Measurements from ENCODE around the gene OR8K5.

The OR8K5 gene

GRCh38 chr11:56160217-56160616 is at the start of gene OR8K5:
Gene OR8K5, minus strand, starts transcription at chr11:56160317. Its CDS starts 0 bp downstream, at chr11:56160317.
- no peaks in the 10 kb centered on the region for H3K36me3 ChIP-seq (ENCODE audit: insufficient read depth)
- TF ChIP-seq, protein P1, sequence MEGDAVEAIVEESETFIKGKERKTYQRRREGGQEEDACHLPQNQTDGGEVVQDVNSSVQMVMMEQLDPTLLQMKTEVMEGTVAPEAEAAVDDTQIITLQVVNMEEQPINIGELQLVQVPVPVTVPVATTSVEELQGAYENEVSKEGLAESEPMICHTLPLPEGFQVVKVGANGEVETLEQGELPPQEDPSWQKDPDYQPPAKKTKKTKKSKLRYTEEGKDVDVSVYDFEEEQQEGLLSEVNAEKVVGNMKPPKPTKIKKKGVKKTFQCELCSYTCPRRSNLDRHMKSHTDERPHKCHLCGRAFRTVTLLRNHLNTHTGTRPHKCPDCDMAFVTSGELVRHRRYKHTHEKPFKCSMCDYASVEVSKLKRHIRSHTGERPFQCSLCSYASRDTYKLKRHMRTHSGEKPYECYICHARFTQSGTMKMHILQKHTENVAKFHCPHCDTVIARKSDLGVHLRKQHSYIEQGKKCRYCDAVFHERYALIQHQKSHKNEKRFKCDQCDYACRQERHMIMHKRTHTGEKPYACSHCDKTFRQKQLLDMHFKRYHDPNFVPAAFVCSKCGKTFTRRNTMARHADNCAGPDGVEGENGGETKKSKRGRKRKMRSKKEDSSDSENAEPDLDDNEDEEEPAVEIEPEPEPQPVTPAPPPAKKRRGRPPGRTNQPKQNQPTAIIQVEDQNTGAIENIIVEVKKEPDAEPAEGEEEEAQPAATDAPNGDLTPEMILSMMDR (conservative IDR thresholded peaks at IDR 0.05; ENCODE audit: low read depth, low read length) = no peak
- no peak within 1 kb of the TSS for H3K4me2 ChIP-seq
- H3K27me3 ChIP-seq (ENCODE audit: insufficient read depth, low read depth) = no peaks in the 10 kb centered on the region
- H3K4me3 ChIP-seq (IDR thresholded peaks at IDR 0.05; ENCODE audit: insufficient read depth, low read depth, low read length) = no peak within 1 kb of the TSS
- no peaks in the 10 kb centered on the region for H3K4me1 ChIP-seq (ENCODE audit: low read depth, poor library complexity, severe bottlenecking)
- no peaks in the 10 kb centered on the region for H4K20me1 ChIP-seq (ENCODE audit: insufficient read depth)
- H2AFZ ChIP-seq (ENCODE audit: low read depth) = no peak within 1 kb of the TSS
- no peak within 1 kb of the TSS for H3K9ac ChIP-seq
- H3K27ac ChIP-seq = no peak within 1 kb of the TSS
- no peaks in the 10 kb centered on the region for H3K79me2 ChIP-seq (ENCODE audit: insufficient read depth, low read depth)

- Histone ChIP-seq H3K36me3 (ENCODE audit: insufficient read depth) (no peaks in the 10 kb centered on the region; the same call in 1 of the 2 replicates), H3K27ac (no peak overlapping the region), H3K27me3 (ENCODE audit: insufficient read depth, low read depth) (no peaks in the 10 kb centered on the region), H4K20me1 (ENCODE audit: insufficient read depth) (no peaks in the 10 kb centered on the region), H3K79me2 (ENCODE audit: insufficient read depth, low read depth) (no peaks in the 10 kb centered on the region), H3K9ac (no peak overlapping the region), H3K4me3 (IDR thresholded peaks at IDR 0.05; ENCODE audit: insufficient read depth, low read depth, low read length) (no peak overlapping the region), H3K4me1 (ENCODE audit: low read depth, poor library complexity, severe bottlenecking) (no peaks in the 10 kb centered on the region), H2AFZ (ENCODE audit: low read depth) (no peak overlapping the region), H3K4me2 (no peak overlapping the region)
- TF ChIP-seq, protein P1 (conservative IDR thresholded peaks at IDR 0.05; ENCODE audit: low read depth, low read length) = no peak
Observed at GRCh38 chr11:56207790-56208189, 47.7 kb upstream of the OR8K5 start.

DNA sequence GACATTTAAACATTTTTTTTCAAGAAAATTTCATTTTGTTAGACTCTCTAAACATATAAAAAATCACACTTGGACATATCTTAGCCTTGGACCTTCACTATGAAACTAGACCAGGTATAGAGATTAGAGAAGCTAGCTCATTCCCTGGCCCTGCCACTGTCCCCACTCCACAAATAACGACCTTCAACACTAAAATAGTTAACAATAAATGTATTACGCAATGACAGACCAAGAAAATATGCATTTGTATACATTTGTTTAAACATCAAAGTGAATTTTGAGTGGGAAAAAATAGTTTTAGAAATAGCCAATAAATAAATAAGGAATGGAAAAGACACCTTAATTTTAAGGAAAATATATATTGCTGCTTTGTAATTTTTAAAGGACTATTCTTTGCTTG is 37.2 kb upstream of the OR8K5 start:
- Histone ChIP-seq H3K4me3 (IDR thresholded peaks at IDR 0.05; ENCODE audit: insufficient read depth, low read depth, low read length) (no peak overlapping the region), H3K4me2 (no peak overlapping the region)

GRCh38 chr11:56196705-56197104 is 36.6 kb upstream of the OR8K5 start:
- Histone ChIP-seq H3K36me3 (ENCODE audit: insufficient read depth) (no peaks in the 10 kb centered on the region), H3K4me2 (no peak overlapping the region), H3K79me2 (ENCODE audit: insufficient read depth, low read depth) (no peaks in the 10 kb centered on the region), H3K4me3 (IDR thresholded peaks at IDR 0.05; ENCODE audit: insufficient read depth, low read depth, low read length) (no peak overlapping the region), H3K27me3 (ENCODE audit: insufficient read depth, low read depth) (no peaks in the 10 kb centered on the region), H3K27ac (no peak overlapping the region), H2AFZ (ENCODE audit: low read depth) (no peak overlapping the region), H3K9ac (no peak overlapping the region), H3K4me1 (ENCODE audit: low read depth, poor library complexity, severe bottlenecking) (no peaks in the 10 kb centered on the region), H4K20me1 (ENCODE audit: insufficient read depth) (no peaks in the 10 kb centered on the region)
- TF ChIP-seq, protein P1 (conservative IDR thresholded peaks at IDR 0.05; ENCODE audit: low read depth, low read length) = no peak

More for the DNA sequence above, 37.2 kb upstream of the OR8K5 start:
- TF ChIP-seq, protein P1 (conservative IDR thresholded peaks at IDR 0.05; ENCODE audit: low read depth, low read length) = no peak
- Histone ChIP-seq H3K79me2 (ENCODE audit: insufficient read depth, low read depth) (no peaks in the 10 kb centered on the region), H3K36me3 (ENCODE audit: insufficient read depth) (no peaks in the 10 kb centered on the region), H3K27ac (no peak overlapping the region), H2AFZ (ENCODE audit: low read depth) (no peak overlapping the region), H4K20me1 (ENCODE audit: insufficient read depth) (no peaks in the 10 kb centered on the region), H3K4me1 (ENCODE audit: low read depth, poor library complexity, severe bottlenecking) (no peaks in the 10 kb centered on the region), H3K27me3 (ENCODE audit: insufficient read depth, low read depth) (no peaks in the 10 kb centered on the region), H3K9ac (no peak overlapping the region)

Measured in KMS-11 (cell line).